Fibroblast of skin of left biceps (primary cell): ENCODE results near the gene WWOX.

Source experiments
- DNase-seq, 2 experiments: peaks; one replicate each; pipeline ENCODE4 v3.0.0-alpha.2; 2013; ENCODE audit warnings: low read depth in 2 of 2

WWOX gene

GRCh38 chr16:78732696-78733095, 633.2 kb downstream of the WWOX start:
- DNase-seq, result no peak

GRCh38 chr16:78735337-78735736, 635.9 kb downstream of the WWOX start:
- DNase-seq, result no peak

GRCh38 chr16:78737630-78738029, 638.2 kb downstream of the WWOX start:
- no peak for DNase-seq

GRCh38 chr16:78738557-78738956, 639.1 kb downstream of the WWOX start:
- no peak for DNase-seq

- DNase-seq, result no peak
Measured at GRCh38 chr16:78740269-78740668, 640.8 kb downstream of the WWOX start.

GRCh38 chr16:78742501-78743283, 643.2 kb downstream of the WWOX start:
- DNase-seq, result no peak

GRCh38 chr16:78743556-78743955, 644.1 kb downstream of the WWOX start:
- no peak for DNase-seq

- DNase-seq, result no peak
Measured at GRCh38 chr16:78744099-78744498, 644.6 kb downstream of the WWOX start.

- DNase-seq, result no peak
Measured at GRCh38 chr16:78744796-78745107, 645.3 kb downstream of the WWOX start.

- no peak for DNase-seq
Measured at GRCh38 chr16:78745108-78746019, 645.9 kb downstream of the WWOX start.

- no peak for DNase-seq
Measured at GRCh38 chr16:78746718-78747117, 647.3 kb downstream of the WWOX start.

- DNase-seq, result no peak
Measured at GRCh38 chr16:78748220-78748929, 648.9 kb downstream of the WWOX start.

- no peak for DNase-seq
Measured at GRCh38 chr16:78749745-78750268, 650.4 kb downstream of the WWOX start.

- no peak for DNase-seq
Measured at GRCh38 chr16:78750611-78751010, 651.2 kb downstream of the WWOX start.

- DNase-seq, result no peak
Measured at GRCh38 chr16:78751601-78752000, 652.1 kb downstream of the WWOX start.

- DNase-seq, result no peak
Measured at GRCh38 chr16:78754713-78755112, 655.3 kb downstream of the WWOX start.

- DNase-seq, result no peak
Measured at GRCh38 chr16:78755751-78756661, 656.6 kb downstream of the WWOX start.

- DNase-seq, result no peak
Measured at GRCh38 chr16:78759596-78759995, 660.1 kb downstream of the WWOX start.

- DNase-seq, result no peak
Measured at GRCh38 chr16:78760611-78761010, 661.2 kb downstream of the WWOX start.

GRCh38 chr16:78761427-78761826, 662.0 kb downstream of the WWOX start:
- DNase-seq, result no peak

- no peak for DNase-seq
Measured at GRCh38 chr16:78762222-78762621, 662.8 kb downstream of the WWOX start.
